Measurements from ENCODE around the gene FUBP3.

The FUBP3 gene

DNA sequence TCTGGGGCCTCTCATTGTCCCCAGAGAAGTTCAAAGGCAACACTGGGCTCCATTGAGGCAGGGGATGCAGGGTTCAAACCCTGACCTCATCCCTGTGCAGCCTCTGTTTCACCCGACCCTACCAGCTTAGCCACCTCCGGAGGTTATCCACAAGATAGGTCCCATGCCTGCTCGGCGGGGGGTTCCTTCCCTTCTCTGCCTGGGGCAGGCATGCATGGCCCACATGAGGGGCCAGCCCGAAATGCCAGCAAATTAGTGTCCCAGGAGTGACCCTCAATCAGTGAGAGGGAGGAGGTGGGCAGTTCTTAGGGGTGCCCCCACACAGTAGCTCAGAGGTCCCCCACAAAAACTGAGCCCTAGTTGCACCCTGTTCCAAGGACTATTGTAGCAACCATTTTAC lies 24.8 kb upstream of the FUBP3 start:
- H4K20me1 ChIP-seq (ENCODE audit: insufficient read depth, low read length) = no peaks in the 10 kb centered on the region
- H3K27me3 ChIP-seq (replicated peaks; ENCODE audit: insufficient read depth, low read length) = peaks cover 82% of the 10 kb centered on the region
- H2AFZ ChIP-seq (ENCODE audit: low read length) = no peak overlapping the region
- H3K36me3 ChIP-seq (replicated peaks; ENCODE audit: insufficient read depth, low read length) = no peaks in the 10 kb centered on the region
- no peaks in the 10 kb centered on the region for H3F3A ChIP-seq (ENCODE audit: insufficient read depth, low read length)
- H3K27ac ChIP-seq (ENCODE audit: low read length) = no peak overlapping the region
- TF ChIP-seq EZH2phosphoT487 (IDR thresholded peaks at IDR 0.05; ENCODE audit: low read length) = no peak
- TF ChIP-seq, protein P1, sequence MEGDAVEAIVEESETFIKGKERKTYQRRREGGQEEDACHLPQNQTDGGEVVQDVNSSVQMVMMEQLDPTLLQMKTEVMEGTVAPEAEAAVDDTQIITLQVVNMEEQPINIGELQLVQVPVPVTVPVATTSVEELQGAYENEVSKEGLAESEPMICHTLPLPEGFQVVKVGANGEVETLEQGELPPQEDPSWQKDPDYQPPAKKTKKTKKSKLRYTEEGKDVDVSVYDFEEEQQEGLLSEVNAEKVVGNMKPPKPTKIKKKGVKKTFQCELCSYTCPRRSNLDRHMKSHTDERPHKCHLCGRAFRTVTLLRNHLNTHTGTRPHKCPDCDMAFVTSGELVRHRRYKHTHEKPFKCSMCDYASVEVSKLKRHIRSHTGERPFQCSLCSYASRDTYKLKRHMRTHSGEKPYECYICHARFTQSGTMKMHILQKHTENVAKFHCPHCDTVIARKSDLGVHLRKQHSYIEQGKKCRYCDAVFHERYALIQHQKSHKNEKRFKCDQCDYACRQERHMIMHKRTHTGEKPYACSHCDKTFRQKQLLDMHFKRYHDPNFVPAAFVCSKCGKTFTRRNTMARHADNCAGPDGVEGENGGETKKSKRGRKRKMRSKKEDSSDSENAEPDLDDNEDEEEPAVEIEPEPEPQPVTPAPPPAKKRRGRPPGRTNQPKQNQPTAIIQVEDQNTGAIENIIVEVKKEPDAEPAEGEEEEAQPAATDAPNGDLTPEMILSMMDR (IDR thresholded peaks at IDR 0.05; ENCODE audit: low read length) = no peak
- no peak for TF ChIP-seq EZH2 (optimal IDR thresholded peaks at IDR 0.05; ENCODE audit: low read depth, low read length)
- no peaks in the 10 kb centered on the region for H3K9me2 ChIP-seq (replicated peaks; ENCODE audit: insufficient read depth, low read length)
- no peak for DNase-seq
- no peaks in the 10 kb centered on the region for H3K79me2 ChIP-seq (ENCODE audit: low read length)
- H3K9me3 ChIP-seq (replicated peaks; ENCODE audit: insufficient read depth, low read length) = 0 out of 2 replicates have a peak, but pooled peaks cover under 1% of the 10 kb centered on the region
- no peak overlapping the region for H3K4me3 ChIP-seq (ENCODE audit: low read length)
- no peaks in the 10 kb centered on the region for H3K4me1 ChIP-seq (ENCODE audit: low read length)
- H3K9ac ChIP-seq (ENCODE audit: low read length) = no peak overlapping the region
- H3K4me2 ChIP-seq (ENCODE audit: low read depth, low read length) = no peak overlapping the region

DNA sequence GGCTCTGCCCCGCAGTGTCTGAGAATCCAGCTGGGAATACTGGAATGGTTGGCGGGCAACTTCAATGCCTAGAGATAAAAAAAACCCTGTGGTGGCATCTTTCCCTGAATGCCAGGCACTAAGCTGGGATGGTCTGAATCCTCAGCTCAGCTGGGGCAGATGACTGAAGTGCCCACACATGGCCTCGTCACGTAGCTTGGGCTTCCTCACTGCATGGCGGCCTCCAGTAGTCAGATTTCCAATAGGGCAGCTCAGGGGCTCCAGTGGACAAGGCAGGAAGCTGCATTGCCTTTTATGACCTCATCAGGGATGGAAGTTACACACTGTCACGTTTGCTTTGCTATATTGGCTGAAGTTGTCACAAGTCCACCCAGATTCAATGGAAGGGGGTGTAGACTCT lies 24.3 kb upstream of the FUBP3 start:
- no peak overlapping the region for H3K27ac ChIP-seq (ENCODE audit: low read length)
- no peaks in the 10 kb centered on the region for H3F3A ChIP-seq (ENCODE audit: insufficient read depth, low read length)
- H3K9ac ChIP-seq (ENCODE audit: low read length) = no peak overlapping the region
- no peak for DNase-seq
- H3K9me3 ChIP-seq (replicated peaks; ENCODE audit: insufficient read depth, low read length) = no peaks in the 10 kb centered on the region
- H3K9me2 ChIP-seq (replicated peaks; ENCODE audit: insufficient read depth, low read length) = no peaks in the 10 kb centered on the region
- H3K79me2 ChIP-seq (ENCODE audit: low read length) = no peaks in the 10 kb centered on the region
- H4K20me1 ChIP-seq (ENCODE audit: insufficient read depth, low read length) = no peaks in the 10 kb centered on the region
- TF ChIP-seq EZH2phosphoT487 (IDR thresholded peaks at IDR 0.05; ENCODE audit: low read length) = no peak
- TF ChIP-seq, protein P1 (IDR thresholded peaks at IDR 0.05; ENCODE audit: low read length) = no peak
- no peak for TF ChIP-seq EZH2 (optimal IDR thresholded peaks at IDR 0.05; ENCODE audit: low read depth, low read length)
- H3K4me3 ChIP-seq (ENCODE audit: low read length) = no peak overlapping the region
- no peak overlapping the region for H3K4me2 ChIP-seq (ENCODE audit: low read depth, low read length)
- H2AFZ ChIP-seq (ENCODE audit: low read length) = no peak overlapping the region
- H3K4me1 ChIP-seq (ENCODE audit: low read length) = no peaks in the 10 kb centered on the region
- peaks cover 82% of the 10 kb centered on the region for H3K27me3 ChIP-seq (replicated peaks; ENCODE audit: insufficient read depth, low read length)
- H3K36me3 ChIP-seq (replicated peaks; ENCODE audit: insufficient read depth, low read length) = no peaks in the 10 kb centered on the region

DNA sequence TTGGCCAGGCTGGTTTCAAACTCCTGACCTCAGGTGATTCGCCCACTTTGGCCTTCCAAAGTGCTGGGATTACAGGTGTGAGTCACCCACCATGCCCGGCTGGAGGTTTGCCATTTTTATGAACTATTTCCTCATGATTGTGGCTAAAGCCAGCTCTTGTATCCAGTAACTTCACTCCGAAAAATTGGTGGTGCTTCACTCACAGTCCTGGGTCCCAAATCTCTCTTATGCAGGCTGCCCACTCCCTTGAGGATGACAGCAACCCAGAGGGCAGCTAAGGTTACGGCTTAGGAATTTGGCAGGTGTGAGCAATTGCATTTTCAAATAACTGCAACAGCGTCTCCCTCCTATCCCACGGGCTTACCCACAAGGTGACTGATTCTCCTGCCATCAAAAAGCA lies 23.4 kb upstream of the FUBP3 start:
- no peaks in the 10 kb centered on the region for H4K20me1 ChIP-seq (ENCODE audit: insufficient read depth, low read length)
- no peak overlapping the region for H3K9ac ChIP-seq (ENCODE audit: low read length)
- TF ChIP-seq EZH2phosphoT487 (IDR thresholded peaks at IDR 0.05; ENCODE audit: low read length) (no peak), EZH2 (optimal IDR thresholded peaks at IDR 0.05; ENCODE audit: low read depth, low read length) (no peak)
- TF ChIP-seq, protein P1 (IDR thresholded peaks at IDR 0.05; ENCODE audit: low read length) = no peak
- H2AFZ ChIP-seq (ENCODE audit: low read length) = no peak overlapping the region
- H3K27ac ChIP-seq (ENCODE audit: low read length) = no peak overlapping the region
- H3K4me2 ChIP-seq (ENCODE audit: low read depth, low read length) = no peak overlapping the region
- DNase-seq = no peak
- no peaks in the 10 kb centered on the region for H3K4me1 ChIP-seq (ENCODE audit: low read length)
- no peaks in the 10 kb centered on the region for H3K36me3 ChIP-seq (replicated peaks; ENCODE audit: insufficient read depth, low read length)
- H3K4me3 ChIP-seq (ENCODE audit: low read length) = no peak overlapping the region
- no peaks in the 10 kb centered on the region for H3F3A ChIP-seq (ENCODE audit: insufficient read depth, low read length)
- H3K27me3 ChIP-seq (replicated peaks; ENCODE audit: insufficient read depth, low read length) = peaks cover 87% of the 10 kb centered on the region
- H3K9me2 ChIP-seq (replicated peaks; ENCODE audit: insufficient read depth, low read length) = no peaks in the 10 kb centered on the region
- H3K9me3 ChIP-seq (replicated peaks; ENCODE audit: insufficient read depth, low read length) = no peaks in the 10 kb centered on the region
- no peaks in the 10 kb centered on the region for H3K79me2 ChIP-seq (ENCODE audit: low read length)

Data from MM.1S (cell line).